Esophagus squamous epithelium (tissue), 5 donors: Measurements from ENCODE around the gene PCDHA2. TPM values are rescaled to one million over a fixed set of nuclear protein-coding genes. Genes with fewer than 3 reads are reported as not detected.
"Not testable (repeated sequence)": the region's sequence is repeated elsewhere in the genome, so short reads cannot be mapped to it uniquely, and the experiment has no call there.

ENCODE experiments used
- DNase-seq: peaks from one replicate; lab custom pipeline; 2025; lab: John Stamatoyannopoulos, UW
- H3K27ac ChIP-seq, 4 donors: fragments of 200-600 bp; sonication (generic); one replicate each; pipeline ENCODE4 v1.5.1; 2016 to 2019; ENCODE audit warnings: mild to moderate bottlenecking in 1 of 4
- H3K27me3 ChIP-seq, 4 donors: fragments of 200-600 bp; sonication (generic); 1 replicate in 3 of 4; 2 replicates in 1 of 4; pipeline versions ENCODE4 v1.5.1 to v1.6.0; 2017 to 2021; ENCODE audit warnings: antibody characterized with exemption in 1 of 4
- H3K36me3 ChIP-seq, 3 donors: fragments of 200-600 bp; sonication (generic); one replicate each; pipeline ENCODE4 v1.5.1; 2016 to 2019
- H3K4me1 ChIP-seq, 3 donors: fragments of 200-600 bp; sonication (generic); one replicate each; pipeline ENCODE4 v1.5.1; 2017 to 2019
- H3K4me3 ChIP-seq, 4 donors: fragments of 200-600 bp; sonication (generic); 1 replicate in 3 of 4; 2 replicates in 1 of 4; pipeline ENCODE4 v1.5.1; 2016 to 2019; ENCODE audit warnings: mild to moderate bottlenecking in 2 of 4, moderate library complexity in 1 of 4
- H3K9me3 ChIP-seq, 3 donors: fragments of 200-600 bp; sonication (generic); one replicate each; pipeline ENCODE4 v1.5.1; 2016 to 2019
- CTCF ChIP-seq, 6 experiments: fragments of 450-650 bp in 4 of 6; fragments of 200-600 bp in 2 of 6; sonication (generic) in 2 of 6; IDR thresholded peaks; one replicate each; pipeline ENCODE4 v1.5.1; 2016 to 2019; ENCODE audit warnings: antibody characterized with exemption in 6 of 6, mild to moderate bottlenecking in 4 of 6, moderate library complexity in 4 of 6
- POLR2A ChIP-seq, 4 donors: fragments of 450-650 bp; IDR thresholded peaks; one replicate each; pipeline ENCODE4 v1.6.1; 2017; ENCODE audit warnings: antibody characterized with exemption in 4 of 4, mild to moderate bottlenecking in 4 of 4, moderate library complexity in 3 of 4
- WGBS, 2 donors: methylation state at CpG; one replicate each; pipeline ENCODE4 v1.1.5; 2018; 5-methylcytosine and 5-hydroxymethylcytosine counted together
- intact Hi-C: fragments of 100-400 bp; cut with DNase I; formaldehyde crosslinking; loops from one replicate; pipeline ENCODE4 v1.15.0; 2022
- total RNA-seq, 4 donors: library from RNA; depleted of rRNA; stranded (reverse); fragments of >200 nt; gene quantifications; one replicate each; pipeline ENCODE4 v1.1.0, GENCODE V29; 2016
- donor health status: DM: yes; HTN: yes; CAD: no.

PCDHA2 gene
- total RNA-seq, 4 donors from 2014 or later, result not detected

- H3K36me3 ChIP-seq, result no peaks in the 10 kb centered on the region
- TF ChIP-seq CTCF (IDR thresholded peaks at IDR 0.05) (no peak), POLR2A (IDR thresholded peaks at IDR 0.05) (no peak)
- H3K27me3 ChIP-seq, result peaks cover 0 to 35% (median 0%) of the 10 kb centered on the region in 4 donors
- DNase-seq, result no peak
- H3K4me3 ChIP-seq, result no peak overlapping the region
- WGBS, 2 donors, result 65 to 70% methylated on average over 17 to 25 of the region's 39 CpGs
- H3K4me1 ChIP-seq, result no peaks in the 10 kb centered on the region
- H3K27ac ChIP-seq, result no peak overlapping the region
- peaks cover 0 to 63% (median 44%) of the 10 kb centered on the region in 3 donors for H3K9me3 ChIP-seq
- intact Hi-C loops, result no loop called here
These were observed 2.1 kb downstream of the PCDHA2 start for GRCh38 chr5:140796718-140797095.

- intact Hi-C loops, result no loop called here
- H3K27ac ChIP-seq, result no peak within 1 kb of the TSS
- TF ChIP-seq POLR2A (IDR thresholded peaks at IDR 0.05) (no peak), CTCF (IDR thresholded peaks at IDR 0.05) (peak in 2 of 6 experiments; percentile 7 to 8)
These were observed 6.3 kb downstream of the PCDHA2 start, which contains the start of gene PCDHA3 for GRCh38 chr5:140800816-140801493. Gene PCDHA3, plus strand, starts transcription at chr5:140801057.

GRCh38 chr5:140801494-140801841 lies 6.8 kb downstream of the PCDHA2 start:
- TF ChIP-seq CTCF (IDR thresholded peaks at IDR 0.05) (no peak), POLR2A (IDR thresholded peaks at IDR 0.05) (no peak)
- H3K36me3 ChIP-seq, result no peaks in the 10 kb centered on the region
- H3K9me3 ChIP-seq, result peaks cover 0 to 36% (median 36%) of the 10 kb centered on the region in 3 donors
- 29 to 38% methylated on average over 16 of the region's 16 CpGs for WGBS, 2 donors
- intact Hi-C loops, result no loop called here
- H3K4me3 ChIP-seq, result peak overlapping the region in 3 of 4 donors; percentile 27 to 54 (median 30)
- H3K27ac ChIP-seq, result no peak overlapping the region
- H3K27me3 ChIP-seq, result peaks cover 0 to 27% (median 0%) of the 10 kb centered on the region in 4 donors
- H3K4me1 ChIP-seq, result no peaks in the 10 kb centered on the region
- DNase-seq, result no peak

More at GRCh38 chr5:140800816-140801493, 6.3 kb downstream of the PCDHA2 start, which contains the start of gene PCDHA3:
- Histone ChIP-seq H3K36me3 (no peaks in the 10 kb centered on the region), H3K4me3 (peak within 1 kb of the TSS in 3 of 4 donors; percentile 27 to 54 (median 30)), H3K9me3 (peaks cover 0 to 41% (median 41%) of the 10 kb centered on the region in 3 donors), H3K27me3 (peaks cover 0 to 22% (median 0%) of the 10 kb centered on the region in 4 donors), H3K4me1 (no peaks in the 10 kb centered on the region)
- 29 to 38% methylated on average over 27 to 28 of the region's 29 CpGs for WGBS, 2 donors
- no peak for DNase-seq

- WGBS, 2 donors, result 65 to 70% methylated on average over 11 to 14 of the region's 45 CpGs
- H3K4me1 ChIP-seq, H3K4me3 ChIP-seq, H3K36me3 ChIP-seq, DNase-seq, intact Hi-C loops, H3K27ac ChIP-seq: not testable (repeated sequence)
- peaks cover 0 to 36% (median 27%) of the 10 kb centered on the region in 3 donors for H3K9me3 ChIP-seq
- H3K27me3 ChIP-seq, result peaks cover 0 to 27% (median 0%) of the 10 kb centered on the region in 4 donors
These were observed 7.7 kb downstream of the PCDHA2 start for GRCh38 chr5:140802381-140802780.

- intact Hi-C loops, result no loop called here
- H3K27me3 ChIP-seq, result peaks cover 0 to 31% (median 0%) of the 10 kb centered on the region in 4 donors
- DNase-seq, result no peak
- no peaks in the 10 kb centered on the region for H3K4me1 ChIP-seq
- peaks cover 0 to 40% (median 26%) of the 10 kb centered on the region in 3 donors for H3K9me3 ChIP-seq
- H3K4me3 ChIP-seq, result no peak overlapping the region
- H3K27ac ChIP-seq, result no peak overlapping the region
- TF ChIP-seq POLR2A (IDR thresholded peaks at IDR 0.05) (no peak), CTCF (IDR thresholded peaks at IDR 0.05) (no peak)
- 61 to 77% methylated on average over 6 to 29 of the region's 53 CpGs for WGBS, 2 donors
- H3K36me3 ChIP-seq, result no peaks in the 10 kb centered on the region
These were observed 8.2 kb downstream of the PCDHA2 start for GRCh38 chr5:140802781-140803271.
